RCC 7860 (cell line): ENCODE results near the gene NAMPT.
"Not testable (repeated sequence)": the region's sequence is repeated elsewhere in the genome, so short reads cannot be mapped to it uniquely, and the experiment has no call there.

Experiments used
- DNase-seq: peaks from one replicate; pipeline ENCODE4 v3.0.0-alpha.2; 2015; ENCODE audit warnings: low spot score
- FAIRE-seq: peaks from 2 replicates; lab custom pipeline; 2012; peaks lifted over from hg19 to GRCh38; lab: Jason Lieb, UNC

The NAMPT gene

GRCh38 chr7:106284714-106285050 lies at the start of gene NAMPT:
Gene NAMPT (minus strand): TSS chr7:106284983. CDS start chr7:106284884, 99 bp downstream.
- no peak for FAIRE-seq
- DNase-seq: no peak

- FAIRE-seq: no peak
- no peak for DNase-seq
Measured at GRCh38 chr7:106332201-106332600, 47.4 kb upstream of the NAMPT start.

DNA sequence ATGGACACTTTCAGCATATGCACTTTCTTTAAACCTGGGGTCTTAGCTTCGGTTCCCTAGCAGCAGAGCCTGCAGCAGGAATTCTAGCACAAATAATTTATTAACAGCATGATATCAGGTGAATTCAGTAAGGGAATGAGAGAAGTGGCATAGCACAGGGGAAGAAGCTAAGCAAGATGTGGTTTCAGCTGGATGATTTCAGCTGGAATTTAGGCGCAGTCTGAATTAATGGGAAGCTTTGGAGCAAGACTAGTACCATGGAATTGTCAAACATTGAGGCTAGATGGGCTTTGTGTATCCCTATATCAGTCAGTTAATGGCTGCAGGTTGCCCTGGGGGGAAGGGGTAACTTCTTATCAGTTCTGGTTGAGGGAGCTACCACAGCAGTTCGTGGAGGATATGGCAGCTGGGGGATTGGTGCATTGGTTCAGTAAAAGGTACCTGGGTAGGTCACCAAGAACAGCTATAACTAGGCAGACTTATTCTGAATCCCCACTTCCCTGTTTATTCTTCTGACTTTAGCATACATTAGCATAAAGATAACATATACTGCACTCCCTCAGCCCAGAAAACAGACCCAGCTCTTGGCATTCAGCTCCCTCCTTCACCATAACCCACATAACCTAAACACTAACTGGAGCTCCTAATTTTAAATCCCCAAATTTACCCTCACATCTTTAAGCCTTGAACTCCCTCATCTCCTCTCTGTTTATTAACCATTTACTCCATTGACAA lies 46.8 kb upstream of the NAMPT start:
- FAIRE-seq (peak; percentile 50), DNase-seq (peak; percentile 47)

DNA sequence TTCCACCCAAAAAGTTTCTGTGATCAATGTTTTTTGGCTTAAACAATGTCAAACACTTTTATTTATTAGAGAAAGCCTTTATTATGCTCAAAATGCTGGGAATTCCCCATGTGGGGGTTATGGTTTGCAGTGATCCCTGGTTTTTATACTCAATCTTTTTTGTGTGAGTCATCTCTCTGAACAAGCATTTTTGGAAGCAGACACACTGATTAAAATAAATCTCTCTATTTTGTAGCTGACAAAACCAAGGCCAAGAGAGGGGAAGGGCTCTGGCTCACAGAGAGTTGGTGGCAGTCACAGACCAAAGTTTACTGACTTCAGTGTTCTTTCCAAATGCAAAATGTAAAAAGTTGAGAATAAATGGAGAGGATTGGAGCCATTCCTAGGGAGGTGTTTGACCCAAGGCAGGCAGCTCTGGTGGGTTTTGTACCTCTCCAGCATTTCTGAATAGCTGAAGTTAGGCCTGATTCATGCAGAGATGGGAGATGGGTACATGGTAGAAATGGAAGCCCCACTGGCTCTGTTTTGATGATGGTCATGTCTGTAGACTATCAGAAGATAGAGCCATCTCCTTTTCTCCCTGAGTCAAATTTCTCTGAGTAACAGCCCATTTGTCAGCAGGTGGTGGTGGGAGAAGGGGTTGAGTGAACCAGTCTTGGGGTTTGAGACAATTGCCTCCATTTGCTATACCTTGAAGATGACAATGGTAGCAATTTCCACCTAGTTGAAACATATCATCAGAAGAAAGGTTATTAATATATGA lies 45.4 kb upstream of the NAMPT start:
- DNase-seq (peak; percentile 69), FAIRE-seq (peak; percentile 92)

GRCh38 chr7:106329408-106329807 lies 44.6 kb upstream of the NAMPT start:
- DNase-seq (peak; percentile 55), FAIRE-seq (peak; percentile 54)

DNA sequence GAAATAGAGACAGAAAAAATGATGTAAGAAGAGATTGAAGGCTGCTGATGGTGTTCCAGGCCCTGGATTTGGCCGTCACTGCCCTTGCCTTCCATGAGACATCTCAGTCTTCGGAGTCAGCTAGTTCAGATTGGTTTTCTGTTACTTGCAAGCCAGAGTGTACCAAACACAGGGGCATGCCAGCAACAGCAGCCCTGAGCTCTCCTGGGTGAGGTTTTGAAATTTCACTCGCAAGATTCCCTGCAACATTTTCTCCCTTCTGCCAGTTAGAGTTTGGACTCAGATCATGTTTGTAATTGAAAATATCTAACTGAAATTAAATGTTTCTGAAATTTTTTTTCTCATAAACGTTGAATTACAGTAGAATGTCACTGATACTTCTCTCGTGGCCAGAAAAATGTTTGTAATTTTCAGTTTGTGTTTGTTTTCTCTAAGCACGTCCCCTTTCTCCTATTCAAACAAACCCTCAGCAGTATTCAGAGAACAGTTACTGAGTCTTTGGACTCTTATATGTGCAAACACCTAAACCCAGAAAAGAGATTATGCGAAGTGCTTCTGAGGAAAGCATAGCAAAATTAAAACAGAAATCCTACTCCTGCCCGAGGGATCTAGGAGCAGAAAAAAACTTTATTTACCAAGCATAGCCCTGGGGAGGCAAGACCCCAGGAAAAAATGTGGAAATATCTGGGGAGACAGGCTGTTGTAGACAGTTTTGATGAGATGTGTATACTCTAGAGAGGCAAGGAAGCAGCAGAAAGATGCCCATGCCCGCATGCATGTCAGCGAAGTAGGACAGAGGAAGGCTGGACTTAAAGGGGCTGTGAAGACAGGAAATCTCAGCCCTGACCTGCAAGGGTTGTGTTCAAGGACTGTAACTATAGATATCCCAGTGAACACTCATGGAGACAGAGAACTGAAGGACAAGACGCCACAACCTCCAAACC lies 43.0 kb upstream of the NAMPT start:
- DNase-seq (no peak), FAIRE-seq (no peak)

DNA sequence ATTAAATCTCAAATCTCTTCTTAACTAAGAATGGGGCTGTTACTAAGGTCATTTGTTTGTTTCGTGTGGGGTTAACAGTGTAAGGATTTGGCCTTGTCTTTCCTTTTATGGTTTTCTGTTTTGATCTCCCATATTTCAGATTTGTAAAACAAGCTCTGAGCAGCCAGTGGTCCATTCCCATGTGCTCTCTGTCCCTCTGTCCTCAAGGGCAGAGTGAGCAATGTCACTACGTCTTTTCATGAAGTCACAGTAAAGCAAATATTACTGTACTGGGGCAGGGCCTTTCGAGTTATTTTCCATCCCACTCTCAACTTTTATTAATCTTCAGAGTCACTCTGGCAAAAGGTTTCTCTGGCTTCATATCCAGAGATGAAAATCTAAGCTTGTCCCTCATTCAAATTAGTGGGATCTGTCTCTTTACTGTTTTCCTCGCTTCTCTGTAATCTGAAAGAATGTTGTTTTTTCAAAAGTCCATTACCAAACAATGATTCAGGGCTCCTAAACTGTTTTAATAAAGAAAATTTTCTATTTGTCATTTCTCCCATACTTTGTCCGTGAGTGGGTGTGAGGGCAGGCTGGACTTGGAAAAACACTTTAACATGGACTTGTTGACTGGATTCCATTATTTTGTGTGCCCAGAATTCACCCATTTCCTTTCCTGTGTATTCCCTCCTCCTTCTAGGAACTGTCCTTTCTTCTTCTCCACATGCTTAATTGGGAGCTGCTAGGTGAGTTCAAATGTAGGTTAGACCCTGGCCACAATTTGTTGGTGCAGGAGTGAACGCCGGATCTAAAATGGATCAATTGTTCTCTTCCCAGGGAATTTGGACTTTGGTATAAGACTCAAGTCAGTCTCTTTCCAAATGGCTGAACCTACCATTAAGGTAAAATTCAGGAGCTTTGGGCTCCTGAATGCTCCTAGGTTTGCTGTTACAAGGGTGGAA lies 42.1 kb upstream of the NAMPT start:
- no peak for FAIRE-seq
- no peak for DNase-seq

- DNase-seq, FAIRE-seq: not testable (repeated sequence)
Measured at GRCh38 chr7:106324509-106324908, 39.7 kb upstream of the NAMPT start.

GRCh38 chr7:106320254-106320770 lies 35.5 kb upstream of the NAMPT start:
- FAIRE-seq, DNase-seq: not testable (repeated sequence)

GRCh38 chr7:106318482-106318881 lies 33.7 kb upstream of the NAMPT start:
- FAIRE-seq: no peak
- no peak for DNase-seq

- FAIRE-seq (no peak), DNase-seq (no peak)
Measured at GRCh38 chr7:106317971-106318370, 33.2 kb upstream of the NAMPT start.

GRCh38 chr7:106316947-106317346 lies 32.2 kb upstream of the NAMPT start:
- no peak for DNase-seq
- no peak for FAIRE-seq

GRCh38 chr7:106314875-106315274 lies 30.1 kb upstream of the NAMPT start:
- FAIRE-seq (no peak), DNase-seq (no peak)

- DNase-seq: no peak
- no peak for FAIRE-seq
Measured at GRCh38 chr7:106313966-106314365, 29.2 kb upstream of the NAMPT start.

DNA sequence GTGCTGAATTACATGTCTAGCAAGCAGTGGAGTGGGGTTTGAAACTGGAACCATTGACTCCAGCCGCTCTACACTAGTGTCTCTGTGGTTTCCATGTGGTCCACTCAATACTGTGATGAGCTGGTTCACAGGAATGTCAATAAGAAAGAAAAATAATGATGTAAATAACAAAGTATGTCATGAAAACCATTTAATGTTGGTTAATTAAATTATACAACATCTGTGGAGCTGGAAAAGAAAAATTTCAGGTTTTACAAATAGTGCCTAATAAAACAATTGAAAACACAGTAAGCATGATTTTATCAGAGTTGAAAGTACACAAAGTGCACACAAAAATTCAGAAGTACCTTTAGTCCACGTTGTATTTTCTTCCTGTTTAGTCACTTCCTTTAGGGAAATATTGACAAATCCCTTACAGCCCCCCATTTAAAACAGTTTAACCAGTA lies 28.7 kb upstream of the NAMPT start:
- DNase-seq (peak; percentile 75), FAIRE-seq (peak; percentile 83)

GRCh38 chr7:106312906-106313305 lies 28.1 kb upstream of the NAMPT start:
- FAIRE-seq: no peak

GRCh38 chr7:106312099-106312871 lies 27.5 kb upstream of the NAMPT start:
- DNase-seq: no peak
- FAIRE-seq: peak; percentile 38

More at GRCh38 chr7:106312906-106313305, 28.1 kb upstream of the NAMPT start:
- no peak for DNase-seq

DNA sequence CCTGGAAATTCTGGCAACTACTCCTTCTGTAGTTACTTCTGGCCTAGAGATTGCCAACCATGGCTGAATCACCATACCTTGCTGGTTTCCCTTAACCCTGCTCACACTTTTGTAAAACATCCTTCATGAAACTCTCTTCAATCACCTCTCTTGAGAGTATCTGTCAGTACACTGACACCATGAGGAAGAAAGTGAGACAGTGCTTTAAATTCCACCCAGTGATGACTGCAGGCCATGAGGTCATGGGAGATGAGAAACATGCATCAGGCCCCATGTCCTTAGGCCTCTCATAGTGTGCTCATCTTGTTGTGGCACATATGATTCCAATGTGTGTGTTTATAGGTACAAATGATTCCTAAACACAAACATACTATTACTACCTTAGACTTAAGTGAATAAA lies 24.6 kb upstream of the NAMPT start:
- FAIRE-seq: no peak

GRCh38 chr7:106306256-106306655 lies 21.5 kb upstream of the NAMPT start:
- no peak for FAIRE-seq
- no peak for DNase-seq

More for the DNA sequence above, 24.6 kb upstream of the NAMPT start:
- DNase-seq: no peak
